Jurkat, Clone E6-1 (cell line): ENCODE measurements around the gene RNU5B-1. TPM values are rescaled to one million over a fixed set of nuclear protein-coding genes. Genes with fewer than 3 reads are reported as not detected.
"Not testable (repeated sequence)": the region's sequence is repeated elsewhere in the genome, so short reads cannot be mapped to it uniquely, and the experiment has no call there.

Experiments
- DNase-seq: peaks from one replicate; pipeline ENCODE4 v3.0.0-alpha.2; 2011; ENCODE audit warnings: low read depth, low spot score
- H3K4me3 ChIP-seq: 2 replicates; pipeline ENCODE4 v1.5.1; 2011; ENCODE audit warnings: mild to moderate bottlenecking, low read length, control low read depth, moderate library complexity
- polyA plus RNA-seq: library from polyadenylated mRNA; unstranded; fragments of >200 nt; gene quantifications from one replicate; pipeline ENCODE4 v1.2.1, GENCODE V29; 2012; ENCODE audit warnings: missing spikeins; ENCODE audit not compliant: insufficient read length, insufficient read depth

RNU5B-1 gene
- polyA plus RNA-seq, result not detected

DNA sequence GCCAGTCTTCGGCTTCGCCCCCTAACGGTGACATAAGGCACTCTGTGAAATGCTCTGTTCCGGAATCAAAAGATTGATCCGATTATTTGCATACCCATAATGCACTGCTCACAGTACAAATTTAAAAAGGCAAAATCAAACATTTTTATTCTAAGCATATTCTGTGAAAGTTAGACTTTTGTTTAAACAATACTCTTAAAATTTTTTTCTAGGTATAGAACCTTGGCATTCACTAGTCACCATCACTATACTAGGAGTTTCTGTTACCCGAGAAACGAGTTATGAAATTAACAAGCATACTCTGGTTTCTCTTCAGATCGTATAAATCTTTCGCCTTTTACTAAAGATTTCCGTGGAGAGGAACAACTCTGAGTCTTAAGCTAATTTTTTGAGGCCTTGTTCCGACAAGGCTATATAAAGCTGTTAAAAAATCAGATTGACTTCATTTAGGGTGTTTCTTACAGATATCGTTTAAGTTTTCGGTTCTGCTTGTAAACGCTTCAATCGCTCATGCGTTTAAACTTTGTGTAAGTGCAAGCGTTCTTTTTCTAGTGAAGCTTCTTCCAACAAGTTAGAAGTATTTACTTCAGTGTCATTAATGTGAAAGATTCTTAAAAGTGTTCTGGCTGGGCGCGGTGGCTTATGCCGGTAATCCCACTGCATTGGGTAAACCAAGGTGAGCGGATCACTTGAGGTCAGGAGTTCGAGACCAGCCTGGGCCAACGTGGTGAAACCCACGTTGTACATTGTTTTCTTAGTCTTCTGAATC is at the start of gene RNU5B-1:
TSS of gene RNU5B-1 (plus strand) at position 297 of the 769 bp plus-strand sequence.
- H3K4me3 ChIP-seq, result peak within 1 kb of the TSS; percentile 46
- peak; percentile 98 for DNase-seq

DNA sequence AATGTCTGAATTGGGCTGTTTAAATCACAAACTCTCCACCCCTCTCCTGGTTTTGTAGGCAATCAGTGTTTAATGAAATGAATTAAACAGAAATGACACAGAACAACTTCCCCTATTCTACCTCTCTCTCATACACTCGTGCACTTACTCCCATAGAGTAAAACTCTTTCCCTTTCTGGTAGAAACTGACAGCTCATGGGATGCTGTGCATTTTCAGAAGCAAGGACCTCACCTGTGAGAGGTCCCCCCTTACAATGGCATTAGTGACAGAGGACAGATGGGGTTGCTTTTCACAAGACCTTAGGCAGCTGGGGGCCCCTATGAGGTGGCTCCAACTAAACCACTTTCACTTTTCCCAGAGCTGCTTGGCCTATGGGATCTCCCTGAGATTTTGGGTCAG is 49.7 kb upstream of the RNU5B-1 start:
- H3K4me3 ChIP-seq, result no peak overlapping the region
- no peak for DNase-seq

DNA sequence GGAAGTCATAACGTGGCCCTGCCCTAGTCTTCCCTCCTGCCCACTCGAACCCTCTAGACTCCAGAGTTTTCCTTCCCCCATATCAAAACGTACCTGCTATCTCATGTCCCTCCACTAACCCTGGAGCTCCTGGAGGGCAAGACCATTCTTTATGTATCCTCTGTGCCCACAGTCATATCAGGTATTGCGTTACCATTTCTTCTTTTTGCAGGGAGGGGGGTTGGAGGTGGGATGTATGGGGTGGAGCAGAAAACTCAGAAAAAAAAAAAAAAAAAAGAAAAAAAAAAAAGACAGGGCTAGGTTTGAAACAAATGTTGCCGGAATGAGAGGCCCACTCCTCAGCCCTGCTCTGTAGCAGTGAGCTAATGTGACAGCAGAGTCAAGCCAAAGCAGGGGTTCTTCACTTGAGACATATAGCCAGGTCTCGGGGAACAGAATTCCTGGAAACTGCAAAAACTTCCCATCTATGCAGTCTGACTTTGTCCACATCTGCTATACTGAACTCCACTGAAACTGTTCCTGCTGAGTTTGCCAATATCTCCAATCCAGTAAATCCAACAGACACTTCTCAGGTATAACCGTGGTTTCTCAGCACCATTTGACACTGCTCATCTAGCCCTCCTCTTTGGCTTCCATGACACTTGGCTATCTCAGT is 48.9 kb upstream of the RNU5B-1 start:
- no peak overlapping the region for H3K4me3 ChIP-seq
- DNase-seq, result no peak

DNA sequence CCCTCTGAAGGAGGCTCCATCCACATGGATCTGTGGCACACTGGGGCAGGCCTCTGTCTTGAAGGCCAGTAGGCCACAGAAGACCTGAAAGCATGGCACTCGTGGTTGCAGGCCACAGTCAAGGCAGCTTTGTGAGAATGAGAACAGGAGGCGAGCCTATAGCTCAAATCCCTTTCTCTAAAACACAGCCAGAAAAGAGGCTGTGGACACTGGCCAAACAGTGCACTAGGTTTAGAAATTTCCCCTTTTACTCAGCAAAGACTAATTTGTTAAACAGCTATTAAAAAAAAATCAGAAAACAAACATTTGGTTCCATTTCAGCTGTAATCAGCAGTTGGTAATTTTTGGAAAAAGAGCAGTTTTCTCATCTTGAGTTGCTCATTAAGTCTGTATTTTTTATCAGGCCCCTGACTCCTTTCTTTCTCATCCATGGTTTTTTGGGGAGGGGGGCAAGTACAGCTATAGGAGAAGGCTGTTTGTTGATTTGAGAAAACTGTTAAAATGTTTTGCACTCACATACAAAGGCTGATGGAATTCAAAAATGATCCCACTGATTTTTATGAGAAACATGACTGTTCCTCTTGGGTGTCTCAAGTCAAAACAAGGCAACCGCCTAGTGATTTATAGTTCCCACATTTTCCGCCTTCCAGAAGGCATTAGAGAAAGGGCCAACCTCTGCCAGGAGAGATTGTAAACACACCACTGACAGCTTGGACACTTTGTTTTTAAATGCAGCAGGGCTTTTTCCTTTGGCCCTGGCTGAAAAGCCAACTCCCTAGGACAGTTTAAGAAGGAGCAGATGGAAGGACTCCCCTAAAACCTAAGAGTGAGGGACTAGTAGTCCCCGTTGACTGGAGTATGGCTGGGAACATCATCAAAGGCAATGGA is 45.9 kb upstream of the RNU5B-1 start:
- no peak overlapping the region for H3K4me3 ChIP-seq
- no peak for DNase-seq

DNA sequence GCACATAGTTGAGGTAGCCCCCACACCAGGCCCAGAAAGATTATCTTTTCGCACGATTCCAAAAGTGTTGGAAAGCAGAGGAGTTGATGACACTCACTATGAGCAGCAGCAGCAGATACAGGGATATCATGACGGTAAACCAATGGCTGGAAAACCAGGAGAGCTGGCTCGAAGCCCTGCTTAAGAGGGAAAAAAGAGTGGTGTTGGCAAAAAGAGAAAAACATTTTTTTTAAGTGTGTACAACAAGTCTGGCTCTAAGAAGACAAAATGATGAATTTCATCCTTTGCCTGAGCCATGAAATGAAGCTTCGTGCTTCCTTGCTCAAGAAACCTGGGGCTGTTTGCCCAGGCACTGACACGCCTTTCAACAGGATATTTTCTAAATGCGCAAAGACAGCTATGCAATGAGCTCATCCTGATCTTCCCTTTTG is 45.1 kb upstream of the RNU5B-1 start:
- no peak for DNase-seq
- H3K4me3 ChIP-seq, result no peak overlapping the region

DNA sequence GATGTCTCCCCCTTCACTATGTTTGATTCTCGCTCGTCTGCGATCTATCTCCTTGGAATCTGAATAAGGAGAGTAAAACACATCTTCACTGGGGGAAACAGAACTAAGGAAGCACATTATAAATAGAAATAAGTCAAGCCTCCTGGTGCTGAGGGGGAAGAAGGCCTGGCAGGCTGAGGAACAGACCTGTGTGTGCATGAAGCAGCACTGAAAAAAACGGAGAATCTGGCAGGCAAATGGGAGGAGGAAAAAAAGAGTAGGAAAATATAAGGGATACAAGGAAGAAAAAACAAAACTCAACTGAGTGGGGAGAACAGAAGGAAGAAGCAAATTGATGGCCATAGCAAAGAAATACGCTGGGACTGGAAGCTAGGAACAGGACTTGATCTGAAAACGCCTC is 43.5 kb upstream of the RNU5B-1 start:
- no peak overlapping the region for H3K4me3 ChIP-seq
- no peak for DNase-seq

DNA sequence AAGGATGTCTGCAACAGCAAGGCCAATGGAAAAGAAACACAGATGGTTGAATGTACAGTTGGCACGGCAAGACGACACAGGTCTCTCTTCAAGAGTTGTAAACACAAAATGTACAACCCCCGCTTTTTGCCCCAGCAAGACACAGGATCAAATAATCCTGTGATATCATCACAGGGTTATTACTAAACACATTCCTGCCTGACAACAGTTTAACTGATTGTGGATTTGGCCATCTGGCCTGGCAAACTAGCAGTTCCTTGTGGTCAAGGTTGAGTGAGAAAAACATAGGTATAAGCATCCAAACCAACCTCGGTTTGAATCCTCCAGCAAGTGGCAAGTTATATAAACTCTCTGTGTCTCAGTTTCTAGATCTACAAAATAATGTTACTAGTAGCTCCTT is 41.2 kb upstream of the RNU5B-1 start:
- H3K4me3 ChIP-seq, result no peak overlapping the region
- DNase-seq, result no peak

DNA sequence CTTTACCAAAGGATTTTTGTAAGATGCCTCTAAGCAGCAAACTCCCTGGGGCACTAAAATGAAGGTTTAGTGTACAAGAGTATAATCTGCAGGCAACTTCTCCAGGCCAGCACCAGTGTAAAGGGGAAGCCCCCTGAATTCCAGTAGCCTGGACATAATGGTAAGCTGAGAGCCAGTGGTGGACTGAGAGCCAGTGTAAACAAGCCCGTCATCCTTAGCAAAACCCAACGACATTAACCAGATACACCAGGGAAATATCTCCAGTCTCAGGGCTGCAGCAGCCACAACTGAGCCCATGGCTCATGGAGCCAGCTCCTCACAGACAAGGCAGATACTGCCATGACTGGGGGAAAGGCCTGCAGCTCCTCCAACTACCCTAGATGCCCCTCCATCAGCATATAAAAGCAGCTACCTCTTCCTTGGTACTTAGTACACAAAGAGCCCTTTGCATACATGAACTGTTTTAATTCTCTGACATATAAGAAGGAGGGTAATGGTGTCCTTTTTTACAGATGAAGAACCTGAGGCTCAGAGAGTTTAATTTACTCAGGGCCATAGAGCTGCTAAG is 39.5 kb upstream of the RNU5B-1 start:
- DNase-seq, result no peak

DNA sequence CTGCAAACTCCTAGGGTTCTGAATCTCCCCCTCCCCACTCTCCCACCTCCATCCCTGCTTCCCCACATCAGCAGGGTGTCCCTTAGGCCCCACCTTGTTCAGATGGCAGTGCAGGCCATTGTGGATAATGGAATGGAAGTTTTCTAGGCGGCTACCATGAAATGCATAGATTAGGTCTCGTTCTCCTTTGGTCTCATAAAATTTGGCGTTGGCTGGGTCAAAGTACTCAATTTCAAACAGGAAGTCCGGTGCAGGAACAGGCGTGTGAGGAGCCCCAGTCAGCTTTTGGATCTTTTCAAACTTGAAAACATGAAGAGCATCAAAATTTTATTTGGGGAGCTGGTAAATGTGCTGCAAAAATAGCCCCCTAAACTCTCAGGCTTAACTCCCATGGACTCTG is 38.0 kb upstream of the RNU5B-1 start:
- no peak for DNase-seq
- H3K4me3 ChIP-seq, result no peak overlapping the region

More for the DNA sequence above, 39.5 kb upstream of the RNU5B-1 start:
- no peak overlapping the region for H3K4me3 ChIP-seq

DNA sequence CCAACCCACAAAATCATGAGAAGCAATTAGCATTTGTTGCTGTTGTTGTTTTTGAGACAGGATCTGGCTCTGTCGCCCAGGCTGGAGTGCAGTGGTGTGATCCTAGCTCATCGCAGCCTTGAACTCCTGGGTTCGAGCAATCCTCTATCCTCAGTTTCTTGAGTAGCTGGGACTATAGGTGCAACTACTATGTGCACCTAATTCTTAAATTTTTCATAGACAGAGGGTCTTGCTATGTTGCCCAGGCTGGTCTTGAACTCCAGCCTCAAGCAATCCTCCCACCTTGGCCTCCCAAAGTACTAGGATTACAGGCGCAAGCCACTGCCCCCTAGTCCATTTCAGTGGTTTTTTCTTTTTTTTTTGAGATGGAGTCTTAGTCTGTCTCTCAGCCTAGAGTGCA is 36.1 kb upstream of the RNU5B-1 start:
- no peak for DNase-seq
- no peak overlapping the region for H3K4me3 ChIP-seq

DNA sequence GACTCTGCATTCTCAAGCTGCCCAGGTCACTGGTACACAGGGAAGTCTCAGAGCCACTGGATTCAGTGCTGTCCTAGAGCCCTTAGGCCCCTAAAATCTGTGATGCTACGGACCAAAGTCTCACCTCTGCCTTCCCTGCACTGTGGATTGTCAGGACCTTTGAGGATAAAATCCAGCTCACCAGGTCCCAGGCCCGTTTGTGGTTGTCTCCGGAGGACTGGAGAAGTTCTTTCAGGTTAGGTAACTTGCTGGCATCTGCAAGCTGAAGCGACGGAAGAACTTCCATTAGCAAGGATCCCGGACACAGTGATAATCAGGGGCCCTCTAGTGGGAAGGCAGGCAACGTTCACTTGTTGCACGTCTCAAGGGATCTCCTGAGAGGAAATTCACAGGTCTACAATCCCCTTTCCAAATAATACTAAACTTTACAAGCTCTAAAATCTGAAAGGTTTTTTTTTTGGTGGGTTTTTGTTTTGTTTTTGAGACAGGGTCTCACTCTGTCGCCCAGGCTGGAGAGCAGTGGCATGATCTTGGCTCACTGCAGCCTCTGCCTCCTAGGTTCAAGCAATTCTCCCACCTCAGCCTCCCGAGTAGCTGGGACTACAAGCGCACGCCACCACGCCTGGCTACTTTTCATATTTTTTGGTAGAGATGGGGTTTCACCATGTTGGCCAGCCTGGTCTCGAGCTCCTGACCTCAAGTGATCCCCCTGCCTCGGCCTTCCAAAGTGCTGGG is 33.5 kb upstream of the RNU5B-1 start:
- DNase-seq, result peak; percentile 27
- H3K4me3 ChIP-seq, result not testable (repeated sequence)

DNA sequence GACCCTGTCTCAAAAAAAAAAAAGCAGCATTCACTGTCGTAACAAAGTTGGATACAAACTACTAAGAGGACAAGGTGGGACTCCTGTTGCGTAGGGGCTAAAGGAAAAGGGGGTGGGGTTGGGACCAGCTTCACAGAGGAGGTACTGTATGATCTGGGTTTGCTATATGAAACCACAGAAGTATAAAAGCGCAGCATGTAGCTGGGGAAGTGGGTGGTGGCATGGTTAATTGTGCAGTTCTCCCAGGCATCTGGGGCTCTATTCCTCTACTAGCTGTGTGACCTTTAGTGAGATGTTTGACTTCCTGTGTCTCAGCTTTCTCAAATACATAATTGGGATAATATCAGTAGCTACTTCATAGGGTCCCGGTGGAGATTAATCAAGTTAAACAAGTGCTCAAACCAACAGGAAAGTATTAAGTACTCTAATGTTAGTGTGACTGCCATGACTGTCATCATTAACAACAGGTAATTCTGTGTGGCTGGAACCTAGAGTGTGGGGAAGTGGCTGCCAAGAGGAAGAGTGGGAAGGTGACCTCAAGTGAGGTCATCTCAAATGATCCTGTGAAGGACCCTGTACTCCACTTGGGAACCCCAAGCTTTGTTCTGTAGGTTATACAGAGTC is 29.3 kb upstream of the RNU5B-1 start:
- H3K4me3 ChIP-seq, result peak overlapping the region; percentile 13; the same call in 1 of the 2 replicates
- DNase-seq, result peak; percentile 82

DNA sequence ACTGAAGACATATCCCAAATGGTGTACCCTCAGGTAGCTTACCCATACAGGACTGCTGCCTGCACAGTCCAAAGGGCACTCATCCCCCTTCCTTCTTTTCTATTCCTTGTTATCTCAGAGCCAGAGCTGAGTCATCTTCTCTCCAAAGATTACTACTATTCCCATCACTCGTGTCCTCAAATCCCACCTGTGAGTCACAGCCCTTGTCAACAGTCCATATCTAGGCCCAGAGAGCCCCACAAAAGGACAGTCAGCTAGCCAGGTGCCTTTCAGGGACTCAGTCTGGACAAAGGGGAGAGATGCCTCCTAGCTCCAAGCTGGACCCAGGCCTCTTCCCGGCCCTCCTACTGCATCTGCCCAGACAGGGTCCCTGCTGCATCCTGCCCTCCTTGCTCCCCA is 28.8 kb upstream of the RNU5B-1 start:
- H3K4me3 ChIP-seq, result no peak overlapping the region
- no peak for DNase-seq

DNA sequence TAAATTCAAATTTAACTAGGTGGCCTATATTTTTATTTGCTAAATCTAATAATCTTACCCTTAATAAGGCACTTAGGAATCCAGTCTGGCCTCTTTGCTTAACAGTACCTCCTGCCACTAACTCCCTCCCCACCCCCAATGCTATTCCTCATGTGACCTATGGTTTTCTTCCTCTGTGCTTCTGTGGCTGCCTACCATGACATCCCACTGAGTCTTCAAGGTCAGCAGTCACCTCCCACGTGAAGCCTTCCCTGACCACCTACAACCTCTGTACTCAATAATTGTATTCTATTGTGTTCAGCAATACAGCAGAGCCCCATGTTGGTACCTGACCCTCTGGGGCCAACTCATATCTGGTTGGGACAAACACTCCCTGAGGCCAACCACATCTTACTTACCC is 27.5 kb upstream of the RNU5B-1 start:
- no peak overlapping the region for H3K4me3 ChIP-seq
- DNase-seq, result no peak

DNA sequence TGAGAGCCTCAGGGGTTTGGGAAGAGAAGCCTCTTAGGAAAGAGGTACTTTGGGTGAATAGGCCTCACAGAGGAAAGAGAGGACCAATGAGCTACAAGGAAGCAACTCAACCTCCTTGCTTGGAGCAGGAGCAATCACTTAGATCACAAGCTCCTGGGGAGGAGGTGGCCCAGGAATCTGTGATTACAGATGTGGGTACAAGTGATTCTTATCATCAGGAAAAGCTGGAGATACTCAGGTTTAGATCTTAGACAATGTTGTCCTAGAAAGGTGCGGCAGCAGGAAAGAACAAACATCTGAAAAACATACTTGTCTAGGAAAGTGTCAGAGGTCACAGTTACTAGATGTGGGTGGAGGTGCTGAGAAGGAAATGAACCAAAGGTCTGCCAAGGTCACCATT is 26.0 kb upstream of the RNU5B-1 start:
- H3K4me3 ChIP-seq, result no peak overlapping the region
- DNase-seq, result no peak

DNA sequence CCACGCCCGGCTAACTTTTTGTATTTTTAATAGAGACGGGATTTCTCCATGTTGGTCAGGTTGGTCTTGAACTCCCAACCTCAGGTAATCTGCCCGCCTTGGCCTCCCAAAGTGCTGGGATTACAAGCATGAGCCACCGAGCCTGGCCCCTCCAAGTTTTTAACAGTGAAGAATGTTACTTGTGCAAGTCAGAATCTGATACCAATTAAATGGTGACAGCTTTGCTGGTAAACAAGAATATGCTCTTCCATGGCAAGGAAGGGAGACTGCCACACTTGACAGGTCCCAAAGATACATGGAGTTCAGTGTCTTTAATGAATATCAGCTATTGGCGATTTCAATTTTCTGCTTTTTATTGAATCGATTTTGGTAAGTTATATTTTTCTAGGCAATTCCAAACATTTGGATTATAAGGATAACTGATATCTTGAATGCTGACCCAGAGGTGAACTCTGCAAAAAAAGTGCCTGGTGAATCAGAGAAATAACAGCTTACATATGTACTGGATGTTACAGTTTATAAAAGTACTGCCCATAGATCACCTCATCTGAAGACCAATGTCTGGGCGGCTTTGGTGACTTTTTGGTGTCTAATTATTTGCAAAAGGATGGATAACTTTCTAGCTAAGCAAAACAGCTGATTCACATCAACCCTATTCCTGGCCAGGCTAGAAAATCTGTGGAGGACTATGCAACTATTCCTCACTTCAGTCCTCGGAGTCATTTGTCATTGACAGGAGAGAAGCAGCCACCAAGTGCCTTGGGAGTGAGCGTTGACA is 19.0 kb upstream of the RNU5B-1 start:
- no peak for DNase-seq

DNA sequence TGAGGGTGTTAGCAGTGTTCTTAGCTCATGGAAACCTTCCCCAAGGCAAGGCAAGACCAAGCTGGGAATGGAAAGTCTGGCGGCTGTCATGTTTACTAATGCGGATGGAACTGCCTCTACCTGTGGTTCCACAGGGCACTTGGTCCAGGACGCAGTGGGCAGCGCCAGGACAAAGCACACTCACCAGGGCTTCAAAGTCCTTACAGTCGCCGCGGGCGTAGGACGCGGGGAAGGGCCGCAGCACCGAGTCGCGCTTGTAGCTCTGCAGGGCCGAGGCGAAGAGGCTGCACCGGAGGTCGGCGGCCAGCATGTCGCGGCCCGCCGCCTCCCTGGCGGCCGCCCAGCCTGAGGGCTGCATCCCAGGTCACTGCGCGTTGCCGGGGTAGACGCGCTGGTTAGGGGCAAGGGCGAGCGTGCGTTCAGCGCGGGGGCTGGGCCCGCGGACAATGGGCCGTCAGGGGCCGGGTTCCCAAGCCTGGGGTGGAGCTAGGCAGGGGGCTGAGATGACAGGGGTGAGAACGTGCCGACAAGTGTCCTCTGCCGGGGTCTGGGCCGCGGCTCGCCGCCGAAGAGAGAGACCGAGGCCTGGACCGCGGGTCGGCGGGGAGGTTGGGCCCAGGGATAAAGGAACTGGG is 18.3 kb upstream of the RNU5B-1 start:
- H3K4me3 ChIP-seq, result peak overlapping the region; percentile 83
- DNase-seq, result no peak

More for the DNA sequence above, 19.0 kb upstream of the RNU5B-1 start:
- H3K4me3 ChIP-seq, result peak overlapping the region; percentile 83
